Measurements from ENCODE around the gene CACNA2D3.

Gene CACNA2D3

DNA sequence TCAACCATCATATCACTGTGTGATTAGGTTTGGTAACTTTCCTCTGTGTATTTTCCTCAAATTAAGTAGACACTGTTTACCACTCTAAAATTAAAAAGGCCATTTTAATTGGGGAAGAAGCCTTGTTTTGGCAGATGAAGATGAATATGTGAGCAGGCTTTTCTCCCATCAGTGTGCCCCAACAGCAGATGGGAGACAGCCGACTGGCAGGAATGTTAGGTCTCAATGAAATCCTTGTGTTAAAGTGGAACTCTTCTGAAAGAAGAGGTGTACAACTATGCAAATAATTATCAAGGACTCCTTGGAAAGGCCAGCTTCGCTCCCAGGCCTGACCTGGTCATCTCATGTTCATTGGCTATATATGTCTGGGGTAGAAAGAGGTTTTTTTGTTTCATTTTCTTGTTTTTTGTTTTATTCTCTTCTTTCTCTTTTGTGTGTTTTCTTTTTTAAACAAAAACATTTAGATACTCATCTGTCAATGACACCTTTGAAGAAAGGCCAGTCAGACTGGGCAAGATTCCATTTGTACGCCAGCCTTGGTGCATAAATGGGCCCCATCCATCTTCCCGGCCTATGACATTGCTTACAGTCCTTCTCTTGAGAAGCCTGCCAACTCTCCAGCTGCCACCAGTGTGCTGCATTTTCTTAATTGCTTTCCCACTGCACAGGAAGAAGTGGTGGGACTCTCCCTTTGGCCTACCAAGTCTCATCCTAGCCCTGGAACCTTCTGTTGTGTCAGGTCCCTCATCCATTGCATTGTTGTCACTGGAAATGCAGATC lies 779.7 kb downstream of the CACNA2D3 start:
- DNase-seq = no peak

DNA sequence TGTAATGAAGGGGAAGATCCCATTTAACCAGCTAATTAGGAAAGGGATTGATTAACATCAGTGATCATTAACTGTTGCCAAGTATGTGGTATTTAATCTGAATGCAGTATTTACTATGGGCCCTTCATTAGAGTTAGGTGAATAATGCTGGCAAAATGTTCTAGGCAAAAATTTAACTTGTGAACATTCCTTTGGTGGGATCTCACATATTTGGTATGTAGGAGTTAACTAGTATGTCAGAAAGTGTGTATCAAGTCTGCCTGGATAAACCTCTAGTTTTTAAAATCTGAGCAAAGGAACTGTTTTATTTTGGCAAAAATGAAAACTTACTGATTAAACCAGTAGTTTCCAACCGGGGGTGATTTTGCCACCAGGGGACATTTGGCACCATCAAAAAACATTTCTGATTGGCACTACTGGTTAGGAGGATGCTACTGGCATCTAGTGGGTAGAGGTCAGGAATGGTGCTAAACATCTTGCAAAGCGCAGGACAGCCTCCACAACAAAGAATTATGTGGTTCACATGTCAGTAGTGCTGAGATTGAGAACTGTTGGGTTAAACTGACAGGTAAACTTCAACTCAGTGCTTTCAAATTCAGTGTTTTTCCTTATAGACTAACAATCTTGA lies 783.0 kb downstream of the CACNA2D3 start:
- no peak for DNase-seq

DNA sequence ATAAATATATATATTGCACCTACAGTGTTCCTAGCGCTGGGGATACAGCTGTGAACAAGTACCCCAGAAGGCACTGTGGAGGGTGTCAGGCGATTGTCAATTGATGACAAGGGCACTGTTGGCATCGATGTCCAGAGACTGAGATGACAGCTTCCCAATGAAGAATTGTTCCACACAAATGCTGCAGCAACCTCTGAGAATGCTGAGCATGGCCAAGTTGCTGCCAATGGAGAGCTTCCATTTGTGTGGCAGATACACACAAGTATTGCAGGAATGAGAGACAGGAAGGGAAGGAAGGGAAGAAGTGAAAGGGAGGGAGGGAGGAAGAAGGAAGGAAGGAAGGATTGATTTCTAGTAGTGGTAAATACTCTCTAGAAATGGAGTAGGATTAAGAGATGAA lies 783.6 kb downstream of the CACNA2D3 start:
- no peak for DNase-seq

DNA sequence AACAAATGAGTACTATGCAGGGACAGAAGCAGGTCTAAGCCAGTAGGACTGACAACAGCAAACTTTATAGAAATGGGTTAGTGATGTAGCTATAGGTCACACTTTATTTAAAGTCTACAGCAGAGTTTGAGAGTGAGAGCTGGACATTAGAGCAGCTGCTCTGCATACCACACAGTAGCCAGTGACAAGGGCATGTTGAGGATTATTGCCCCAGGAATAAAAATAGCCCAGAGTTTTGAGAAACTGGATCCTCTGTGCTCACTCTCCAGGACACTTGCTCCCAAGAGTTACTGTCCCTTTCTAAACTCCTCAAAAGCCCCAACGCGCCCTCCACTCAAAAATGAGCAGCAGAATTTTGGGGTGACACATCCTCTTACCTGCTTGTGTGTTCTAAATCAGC lies 784.4 kb downstream of the CACNA2D3 start:
- no peak for DNase-seq

DNA sequence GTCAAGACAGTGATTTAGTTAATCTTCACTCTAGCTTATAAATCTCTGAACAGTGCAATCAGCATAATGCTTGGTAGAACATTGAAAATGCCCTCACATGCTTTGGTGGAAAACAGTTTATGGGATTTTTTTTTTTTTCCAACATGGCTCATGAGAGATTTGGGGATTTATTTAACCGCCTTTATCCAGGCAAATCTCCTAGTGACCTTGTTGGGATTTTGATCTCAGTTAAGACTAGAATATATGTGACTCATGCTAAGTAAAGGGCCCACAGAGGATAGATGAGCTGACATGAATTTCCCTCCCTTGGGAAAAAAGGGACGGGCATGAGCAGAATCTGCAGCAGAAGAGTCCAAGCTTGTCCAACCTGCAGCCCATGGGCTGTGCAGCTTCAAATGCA lies 786.8 kb downstream of the CACNA2D3 start:
- no peak for DNase-seq

DNA sequence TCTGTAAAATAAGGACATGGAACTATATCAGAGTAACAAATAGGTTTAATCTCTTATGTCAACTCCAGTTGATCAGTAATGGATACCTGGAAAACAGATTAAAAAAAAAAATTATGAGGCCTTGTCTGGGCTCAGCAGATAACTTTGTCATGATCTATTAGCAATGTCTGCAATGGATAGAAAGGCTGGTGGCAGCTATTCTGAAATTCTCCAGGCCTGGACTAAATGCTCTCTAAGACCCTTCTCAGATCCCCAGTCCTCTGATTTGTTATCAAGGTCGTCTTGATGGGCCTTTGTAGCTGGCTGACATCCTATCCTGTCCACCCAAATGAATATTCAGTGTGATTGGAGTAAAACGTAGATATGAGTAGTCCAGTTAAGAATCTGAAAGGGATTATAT lies 791.8 kb downstream of the CACNA2D3 start:
- no peak for DNase-seq

DNA sequence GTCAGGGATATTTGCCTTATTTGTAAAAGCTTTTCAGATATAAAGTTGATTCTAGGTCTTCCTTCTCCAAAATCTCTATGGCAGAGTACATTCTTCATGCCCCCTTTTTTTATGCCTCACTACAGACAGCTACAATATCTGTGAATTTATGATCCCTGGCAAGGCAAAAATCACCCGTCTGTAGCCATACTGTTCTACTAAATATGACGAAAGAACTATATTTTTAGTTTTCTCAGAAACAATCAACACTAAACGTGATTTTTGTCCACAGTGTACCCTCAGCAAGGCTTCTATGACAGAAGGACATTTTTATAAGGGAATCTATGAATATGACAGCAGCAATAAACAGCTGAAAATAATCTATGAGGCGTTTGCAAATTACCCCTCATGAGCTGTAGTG lies 792.8 kb downstream of the CACNA2D3 start:
- DNase-seq = no peak

DNA sequence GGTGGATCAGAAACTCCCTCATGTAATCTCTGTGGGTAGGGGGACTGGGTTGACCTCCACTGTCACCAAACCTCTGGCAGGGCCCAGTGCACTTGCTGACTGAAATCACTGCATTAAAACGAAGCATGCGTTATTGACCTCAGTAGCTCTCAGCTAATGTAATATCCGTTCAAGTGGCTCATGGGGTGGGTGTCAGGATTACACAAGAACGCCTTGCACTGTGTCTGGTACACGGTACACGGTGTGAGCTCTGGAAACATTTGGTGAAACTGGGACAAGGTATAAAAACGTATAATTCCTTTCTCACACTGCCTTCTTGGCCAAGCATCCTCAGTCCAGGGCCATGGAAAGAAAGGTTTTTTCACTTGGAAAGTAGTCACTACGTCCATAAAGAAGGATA lies 793.6 kb downstream of the CACNA2D3 start:
- no peak for DNase-seq

DNA sequence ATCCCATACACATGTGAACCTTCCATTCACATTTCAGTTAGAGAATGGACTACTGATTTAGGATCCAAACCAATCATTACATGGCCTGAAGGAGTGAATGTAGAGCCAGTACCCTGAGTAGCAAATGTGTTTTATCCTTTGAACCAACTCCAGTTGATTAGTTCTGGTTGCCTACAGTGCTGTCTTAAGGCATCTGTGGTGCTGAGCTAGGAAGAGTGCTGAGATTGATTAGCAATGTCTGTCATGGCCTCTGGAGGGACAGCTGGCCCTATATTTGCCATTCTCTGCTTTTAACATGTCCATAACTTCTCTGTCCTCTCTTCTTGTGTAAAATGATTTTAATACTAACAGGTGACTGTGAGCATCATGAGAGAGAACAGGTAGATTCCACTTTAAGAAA lies 794.4 kb downstream of the CACNA2D3 start:
- DNase-seq = no peak

DNA sequence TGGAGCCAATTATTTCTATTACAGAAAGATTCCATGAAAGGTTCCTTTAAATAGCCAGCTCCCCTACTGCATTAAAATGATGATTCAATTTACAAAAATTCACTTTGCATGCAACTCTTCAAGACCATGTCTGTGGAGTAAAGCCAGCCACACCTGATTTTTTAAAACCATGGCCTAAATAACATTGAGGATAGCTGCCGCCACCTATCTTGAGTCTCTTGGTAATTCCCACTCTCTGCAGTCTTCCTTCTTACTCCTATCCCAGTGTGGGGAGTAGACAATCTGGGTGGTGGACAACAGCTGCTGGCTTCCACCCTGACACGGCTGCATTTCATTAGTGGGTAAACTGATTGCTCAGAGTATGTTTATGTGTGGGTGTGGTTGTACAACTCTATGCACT lies 794.8 kb downstream of the CACNA2D3 start:
- no peak for DNase-seq

DNA sequence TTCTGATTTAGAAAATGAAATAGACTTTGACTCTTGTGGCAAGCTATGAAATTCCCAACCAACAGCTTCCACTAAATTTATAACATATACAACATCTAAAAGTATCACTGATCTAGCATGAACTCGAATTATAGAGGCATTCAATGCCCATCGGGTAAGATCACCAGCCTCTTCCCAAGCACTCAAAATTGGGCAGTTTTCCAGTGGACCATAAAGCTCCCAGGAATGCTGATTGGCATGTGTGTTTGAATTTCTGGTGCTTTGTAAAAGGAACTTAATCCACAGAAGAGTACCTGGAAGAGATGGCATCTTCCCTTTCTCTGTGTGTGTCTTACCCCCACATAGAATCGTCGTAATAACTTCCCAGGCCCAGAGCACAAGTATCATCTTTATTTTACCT lies 795.5 kb downstream of the CACNA2D3 start:
- DNase-seq = no peak

DNA sequence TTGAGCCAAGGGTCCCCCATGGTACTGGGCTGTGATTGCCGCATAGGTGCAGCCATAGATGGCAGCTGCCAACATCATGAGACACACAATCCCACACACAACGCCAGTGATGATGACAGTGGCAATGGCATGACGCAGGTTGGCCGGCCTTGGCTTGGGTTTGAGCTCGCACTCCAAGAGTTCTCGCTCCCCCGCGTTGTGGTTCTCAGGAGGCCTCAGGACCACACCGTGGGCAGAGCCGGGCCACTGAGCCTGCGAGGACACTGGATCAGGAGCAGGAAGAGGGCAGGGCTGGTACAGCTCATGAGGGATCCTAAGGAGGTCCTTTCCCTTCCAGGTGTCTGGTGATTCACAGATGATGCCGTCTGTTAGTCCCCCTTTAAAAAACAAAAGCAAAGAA lies 796.2 kb downstream of the CACNA2D3 start:
- DNase-seq = no peak

DNA sequence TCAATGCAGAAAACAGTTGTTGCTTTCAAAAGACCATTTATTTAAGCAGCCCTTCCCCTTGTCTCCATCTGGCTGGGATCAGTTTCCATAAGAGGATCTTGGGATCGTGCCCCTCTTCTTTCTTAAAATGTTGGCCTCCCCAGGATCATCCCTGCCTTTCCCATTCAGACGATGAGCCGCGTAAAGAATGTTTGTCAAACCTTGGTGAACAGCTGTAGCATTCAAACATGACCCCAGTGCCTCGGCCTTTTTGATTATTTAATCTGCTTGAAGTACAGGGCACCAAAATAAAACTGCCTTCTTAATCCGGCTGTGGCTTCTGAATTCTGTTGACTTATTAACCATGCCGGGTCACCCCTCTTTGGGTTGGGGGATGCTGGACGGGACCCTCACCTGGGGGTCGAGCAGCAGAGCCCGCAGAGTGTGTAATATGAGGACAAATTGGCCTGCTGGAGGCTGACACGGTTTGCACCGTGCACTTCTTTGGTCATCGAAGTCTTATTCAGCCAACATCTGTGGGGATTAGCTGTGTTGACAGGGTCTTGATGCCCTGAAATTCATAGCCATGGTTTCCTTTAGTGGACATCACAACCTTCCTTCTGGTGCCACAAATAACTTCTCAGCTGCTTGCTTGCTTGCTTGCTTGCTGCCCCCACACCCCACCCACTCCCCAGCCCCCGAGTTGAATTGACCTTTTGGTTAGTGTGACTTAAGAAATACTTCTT lies 805.9 kb downstream of the CACNA2D3 start, which contains the start of gene LRTM1:
Gene LRTM1 (minus strand): TSS at position 14 of the 725 bp plus-strand sequence. CDS start 148 bp downstream, outside the sequence.
- no peak for DNase-seq

DNA sequence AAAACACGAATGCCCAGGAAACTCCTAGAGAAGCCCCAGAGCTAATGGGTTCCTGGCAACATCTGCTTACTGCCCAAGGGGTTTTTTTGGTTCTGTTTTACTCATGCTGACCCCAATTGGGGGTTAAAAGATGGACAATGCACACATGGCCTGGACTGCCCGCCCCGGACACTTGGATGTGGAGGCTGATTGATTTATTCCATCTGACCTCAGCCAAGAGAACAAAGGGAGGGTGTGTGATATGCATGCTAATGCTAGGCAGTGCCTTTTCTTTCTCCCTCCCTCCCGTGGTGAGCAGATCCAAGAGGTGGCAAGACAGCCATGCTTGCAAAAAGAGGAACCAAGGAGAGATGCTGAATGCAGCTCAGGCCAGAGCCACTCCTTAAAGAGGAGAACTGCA lies 808.8 kb downstream of the CACNA2D3 start:
- no peak for DNase-seq

DNA sequence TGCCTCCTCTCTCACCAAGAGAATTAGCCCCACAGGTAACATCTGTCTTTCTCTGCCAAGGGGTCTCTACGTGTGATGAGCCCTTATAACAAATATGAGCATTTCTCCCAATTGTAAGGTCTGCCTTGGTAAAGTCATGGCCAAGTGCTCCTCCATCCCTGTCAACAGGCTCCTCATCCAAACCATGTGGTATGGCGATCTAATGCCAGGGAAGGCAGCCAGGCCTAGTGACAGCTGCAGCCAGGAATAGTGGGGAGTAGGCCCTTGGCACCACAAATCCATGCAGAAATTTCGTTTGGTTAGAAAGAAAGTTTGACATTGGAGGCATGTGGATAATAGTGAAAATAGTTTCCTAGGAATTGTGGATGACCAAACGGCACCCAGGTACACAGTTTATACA lies 810.3 kb downstream of the CACNA2D3 start:
- no peak for DNase-seq

DNA sequence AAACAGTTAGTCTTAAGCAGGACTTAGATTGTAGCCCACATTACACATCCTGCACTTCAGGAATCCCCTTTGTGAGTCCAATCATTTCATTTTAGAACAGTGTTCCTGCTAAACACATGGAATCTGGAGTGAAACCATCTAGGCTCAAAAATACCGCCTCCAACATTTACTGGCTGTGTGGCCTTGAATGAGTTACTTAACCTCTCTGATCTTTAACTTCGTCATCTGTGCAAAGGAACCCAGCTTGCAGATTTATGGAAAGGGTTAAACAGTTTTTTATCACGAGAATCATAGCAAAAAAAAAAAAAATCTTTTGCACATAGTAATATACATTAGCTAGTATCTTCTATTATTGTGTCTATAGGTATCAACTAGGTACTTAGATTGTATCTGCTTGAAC lies 813.5 kb downstream of the CACNA2D3 start:
- no peak for DNase-seq

DNA sequence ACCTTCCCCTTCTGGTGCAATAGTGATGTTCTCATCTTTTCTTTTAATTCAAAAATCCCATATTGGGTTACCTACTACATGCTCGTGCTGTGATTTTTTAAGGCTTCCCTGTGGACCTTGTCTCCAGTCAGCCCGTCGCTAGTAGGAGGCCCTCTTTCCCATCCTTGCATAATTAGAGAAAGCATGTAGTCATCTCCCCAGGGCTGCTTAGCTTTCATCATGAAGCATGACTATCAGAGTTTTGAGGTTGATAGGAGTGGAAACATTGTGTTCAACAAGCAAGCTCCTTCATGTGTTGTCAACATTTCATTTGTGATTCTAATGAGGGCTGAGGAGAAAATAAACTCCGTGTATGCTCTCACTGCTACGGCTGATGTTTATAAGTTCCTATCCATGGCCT lies 814.2 kb downstream of the CACNA2D3 start:
- no peak for DNase-seq

DNA sequence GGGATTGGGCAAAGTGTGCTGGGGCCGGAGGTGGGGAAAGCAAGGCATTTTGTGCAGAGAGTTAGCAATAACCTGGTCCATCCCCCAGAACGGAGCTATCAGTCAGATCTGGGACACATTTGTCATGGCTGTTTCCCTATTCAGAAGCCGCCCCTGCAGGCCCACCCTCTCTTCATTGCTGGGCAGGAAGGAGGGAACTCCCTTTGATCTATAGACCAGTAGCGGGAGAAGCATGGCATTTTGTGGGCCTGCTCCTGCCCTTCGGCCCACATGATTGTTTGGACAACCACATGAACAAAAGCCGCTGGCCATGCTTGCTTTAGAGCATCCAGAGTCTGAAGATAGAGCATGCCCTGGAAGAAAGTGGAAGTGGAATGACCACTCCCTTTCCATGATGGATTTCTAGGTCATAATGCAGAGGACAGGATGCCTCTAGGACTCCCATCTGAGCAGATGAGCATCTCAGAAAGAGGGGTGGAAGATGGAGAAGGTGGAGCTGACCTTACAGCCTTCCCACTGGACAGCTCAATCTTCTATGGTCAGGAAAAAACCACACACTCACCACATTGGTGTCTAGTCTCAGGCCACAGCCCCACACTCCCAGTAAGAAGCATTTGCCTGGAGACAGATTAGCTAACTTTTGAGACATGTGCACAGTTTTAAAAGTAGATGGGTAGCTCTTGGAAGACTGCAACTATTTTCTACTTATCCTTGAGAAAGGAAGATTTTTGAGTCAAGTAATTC lies 817.4 kb downstream of the CACNA2D3 start:
- DNase-seq = no peak

DNA sequence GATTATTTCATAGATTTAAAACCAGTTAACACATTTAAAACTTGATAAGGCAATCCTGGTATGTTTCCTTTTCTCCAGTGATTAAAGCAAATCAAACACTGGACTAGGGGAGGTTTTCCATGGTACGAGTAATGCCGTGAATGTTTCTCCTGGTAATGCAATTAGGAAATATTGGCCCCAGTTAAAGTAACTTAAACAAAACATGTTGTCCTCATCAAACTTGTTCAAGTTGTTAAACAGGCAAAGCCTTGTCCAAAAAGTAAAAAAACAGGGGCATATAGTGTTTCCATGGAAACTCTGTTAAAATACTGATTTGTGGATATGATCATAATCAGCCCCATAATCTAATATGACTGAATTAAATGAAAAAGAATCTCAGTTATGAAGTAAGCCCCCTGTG lies 818.6 kb downstream of the CACNA2D3 start:
- no peak for DNase-seq

DNA sequence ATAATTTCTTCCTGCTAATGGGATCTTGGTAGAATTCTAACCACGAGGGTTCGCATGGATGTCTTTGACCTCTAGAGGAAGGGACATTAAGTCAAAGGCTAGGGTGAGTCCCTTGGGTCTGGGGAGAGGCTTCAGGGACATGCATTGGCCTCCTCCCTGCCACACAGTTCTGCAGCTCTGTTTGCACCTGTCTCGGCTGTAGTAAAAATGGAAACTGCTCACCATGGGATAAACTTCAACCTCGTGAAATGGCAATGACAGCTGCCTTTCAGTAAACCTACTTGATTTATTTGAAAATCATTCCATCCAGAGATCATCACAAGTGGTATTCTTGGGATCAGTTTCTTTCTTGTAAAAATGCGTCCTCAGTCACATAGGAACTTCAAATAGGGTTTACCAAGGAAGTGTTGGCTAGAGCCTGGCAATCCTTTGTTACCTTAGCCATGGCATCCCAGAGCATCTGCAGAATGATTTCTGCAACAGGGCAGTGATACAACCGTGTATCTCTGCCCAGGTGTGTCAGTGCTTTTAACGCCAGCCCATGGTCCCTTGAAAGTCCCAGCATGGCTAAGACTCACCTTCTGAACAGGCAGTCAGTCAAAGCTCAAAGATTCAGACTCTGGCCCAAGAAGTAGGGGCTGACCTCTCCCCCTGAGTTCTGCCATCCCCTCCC lies 819.5 kb downstream of the CACNA2D3 start:
- no peak for DNase-seq

DNA sequence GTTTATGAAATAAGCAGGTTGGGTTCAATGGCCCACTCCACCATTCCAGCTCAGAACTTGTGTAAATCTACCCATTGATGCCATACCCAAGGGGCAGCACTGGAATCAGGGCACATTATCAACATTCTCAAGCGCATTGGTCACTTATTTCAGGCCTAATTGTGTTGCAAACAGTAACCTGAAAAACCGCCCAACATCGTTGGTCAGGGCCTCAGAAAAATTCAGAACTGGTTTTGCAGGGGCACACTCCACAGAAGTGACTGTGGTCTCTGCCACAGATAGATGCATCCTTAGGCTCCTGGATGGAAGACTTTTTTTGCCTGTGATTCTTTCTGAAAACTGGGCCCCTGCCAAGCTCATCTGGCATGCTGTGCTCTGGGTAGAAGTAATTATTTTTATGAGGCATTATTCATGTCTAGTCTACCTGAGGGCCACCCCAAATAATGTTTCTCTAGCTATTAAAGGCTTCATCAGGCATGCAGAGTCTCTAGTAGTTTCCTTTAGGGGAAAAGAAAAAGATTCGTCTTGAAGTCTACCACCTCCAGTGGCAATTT lies 827.2 kb downstream of the CACNA2D3 start:
- no peak for DNase-seq

DNA sequence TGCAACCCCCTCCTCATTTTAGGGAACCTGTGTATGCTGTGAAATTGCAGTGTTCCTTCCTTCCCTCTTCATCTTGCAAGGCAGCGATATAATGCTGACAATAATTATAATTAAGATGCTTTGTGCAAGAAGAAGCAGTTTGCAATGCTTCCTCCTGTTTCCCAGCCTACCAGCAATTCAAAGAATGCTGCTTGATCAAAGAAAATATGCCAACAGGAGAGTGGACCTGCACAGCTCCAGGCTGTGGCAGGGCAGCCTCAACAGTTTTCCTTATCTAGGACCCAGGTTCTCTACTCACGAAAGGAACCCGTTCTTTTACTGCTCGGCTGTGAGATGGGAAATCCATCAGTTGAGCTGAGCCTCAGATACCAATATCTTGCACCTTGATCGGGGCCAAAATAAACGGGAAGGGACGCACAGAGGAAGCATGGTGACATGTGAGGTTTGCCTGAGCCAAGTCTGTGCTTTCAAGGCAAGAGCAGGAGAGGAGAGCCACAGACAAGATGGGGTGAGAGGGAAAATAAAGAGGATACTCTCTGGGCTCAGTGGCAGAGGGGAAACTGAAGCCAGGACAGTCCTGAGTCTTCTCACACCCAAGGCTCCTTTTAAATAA lies 828.1 kb downstream of the CACNA2D3 start:
- no peak for DNase-seq
